Measurements from ENCODE around the gene CYP2D6. TPM values are rescaled to one million over a fixed set of nuclear protein-coding genes. Genes with fewer than 3 reads are reported as not detected.
"Not testable (repeated sequence)": the region's sequence is repeated elsewhere in the genome, so short reads cannot be mapped to it uniquely, and the experiment has no call there.

Gene CYP2D6
- total and polyA plus RNA-seq, 2 of the 8 experiments (the other 6 are each of a cell fraction or from before 2014, with no cell fraction given) = 0.93 to 1.7 TPM

DNA sequence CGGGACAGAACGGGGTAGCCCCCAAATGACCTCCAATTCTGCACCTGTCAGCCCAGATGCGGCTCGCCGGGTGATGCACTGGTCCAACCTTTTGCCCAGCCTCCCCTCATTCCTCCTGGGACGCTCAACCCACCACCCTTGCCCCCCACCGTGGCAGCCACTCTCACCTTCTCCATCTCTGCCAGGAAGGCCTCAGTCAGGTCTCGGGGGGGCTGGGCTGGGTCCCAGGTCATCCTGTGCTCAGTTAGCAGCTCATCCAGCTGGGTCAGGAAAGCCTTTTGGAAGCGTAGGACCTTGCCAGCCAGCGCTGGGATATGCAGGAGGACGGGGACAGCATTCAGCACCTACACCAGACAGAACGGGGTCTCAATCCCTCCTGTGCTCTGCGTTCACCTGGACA lies 2.6 kb downstream of the CYP2D6 start:
- H3K36me3 ChIP-seq (ENCODE audit: control insufficient read depth in 2 of 4, insufficient read depth in 4 of 4, low read length in 3 of 4); H3K14ac ChIP-seq (ENCODE audit: insufficient read length); H3K9ac ChIP-seq (replicated peaks in 1 of 4; ENCODE audit: extremely low read depth in 1 of 4, low read depth in 3 of 4, low read length in 3 of 4); H2BK15ac ChIP-seq (ENCODE audit: low read length); H3K79me2 ChIP-seq (ENCODE audit: control insufficient read depth in 1 of 2, insufficient read depth in 2 of 2, low read length in 2 of 2); H3K27me3 ChIP-seq (replicated peaks in 1 of 4; ENCODE audit: control insufficient read depth in 3 of 4, extremely low read depth in 1 of 4, insufficient read depth in 3 of 4, low read length in 3 of 4); H3K18ac ChIP-seq (ENCODE audit: extremely low read depth, low read length); H2AFZ ChIP-seq (ENCODE audit: low read length); H4K20me1 ChIP-seq (replicated peaks in 1 of 2; ENCODE audit: control insufficient read depth in 1 of 2, insufficient read depth in 2 of 2, low read length in 2 of 2); H3K9me3 ChIP-seq (ENCODE audit: insufficient read depth in 2 of 2, low read depth in 1 of 2, low read length in 1 of 2); POLR2A ChIA-PET (ENCODE audit: partially characterized antibody); H3K4me2 ChIP-seq (ENCODE audit: insufficient read depth in 1 of 2, low read depth in 2 of 2, low read length in 2 of 2); H2AK5ac ChIP-seq (ENCODE audit: low read depth, low read length); H2BK5ac ChIP-seq (ENCODE audit: low read depth, low read length); H3K23me2 ChIP-seq (ENCODE audit: low read depth, low read length); H3K27ac ChIP-seq (ENCODE audit: low read depth, low read length); H3K4me1 ChIP-seq (replicated peaks in 1 of 4; ENCODE audit: control insufficient read depth in 3 of 4, insufficient read depth in 4 of 4, low read length in 3 of 4); H3K23ac ChIP-seq (ENCODE audit: insufficient read length); H3K4ac ChIP-seq (replicated peaks; ENCODE audit: insufficient read length, low read depth, low read length); DNase-seq (ENCODE audit: low read depth in 1 of 2, low spot score in 2 of 2); H2BK120ac ChIP-seq (replicated peaks; ENCODE audit: low read depth, low read length); H3K79me1 ChIP-seq (ENCODE audit: low read depth, low read length); H3K4me3 ChIP-seq (ENCODE audit: extremely low read depth in 1 of 4, insufficient read depth in 2 of 4, low read depth in 3 of 4, low read length in 4 of 4); H4K91ac ChIP-seq (replicated peaks; ENCODE audit: insufficient read length, low read length); H4K5ac ChIP-seq (ENCODE audit: insufficient read length, low read depth, low read length); H2BK20ac ChIP-seq (ENCODE audit: low read length); FAIRE-seq; H3K56ac ChIP-seq (replicated peaks; ENCODE audit: insufficient read length, low read depth, low read length); H2BK12ac ChIP-seq (ENCODE audit: low read depth, low read length); CTCF ChIA-PET (ENCODE audit: partially characterized antibody); H4K8ac ChIP-seq (ENCODE audit: extremely low read depth, insufficient read depth, low read length): not testable (repeated sequence)
- WGBS, 2 experiments (ENCODE audit: extremely low coverage in 1 of 2, insufficient coverage in 1 of 2, insufficient read length in 1 of 2, insufficient replicate concordance in 2 of 2, low coverage in 1 of 2, low lambda C conversion rate in 2 of 2, missing lambda C conversion rate in 1 of 2) = 80% methylated on average over 3 of the region's 13 CpGs; no CpG with 5 or more reads in 1 of the 2 experiments

Data from H1 (cell line).